H1 (cell line): ENCODE measurements around the gene SLC7A7. TPM values are rescaled to one million over a fixed set of nuclear protein-coding genes. Genes with fewer than 3 reads are reported as not detected.

Experiments
- CEBPB ChIP-seq: IDR thresholded peaks from 2 replicates; pipeline ENCODE4 v1.6.1; 2012; ENCODE audit warnings: low read depth, low read length
- CHD7 ChIP-seq: fragments of 300-600 bp; sonication (generic); IDR thresholded peaks from 2 replicates; pipeline ENCODE4 v1.7.1; 2012; ENCODE audit warnings: low read length, moderate library complexity, mild to moderate bottlenecking, inconsistent platforms; ENCODE audit not compliant: insufficient replicate concordance
- FOSL1 ChIP-seq: IDR thresholded peaks from 2 replicates; pipeline ENCODE4 v1.6.1; 2011; ENCODE audit warnings: mild to moderate bottlenecking, low read depth, low read length, moderate library complexity; ENCODE audit not compliant: insufficient read depth
- GTF2F1 ChIP-seq: IDR thresholded peaks from 2 replicates; pipeline ENCODE4 v1.6.1; 2012; ENCODE audit warnings: low read depth, low read length, improper control_type of control experiment, borderline replicate concordance
- KDM1A ChIP-seq: fragments of 200-600, 300-600 bp; sonication (generic); IDR thresholded peaks from 2 replicates; pipeline ENCODE4 v1.7.1; 2016; ENCODE audit warnings: mild to moderate bottlenecking, low read length, borderline replicate concordance
- NANOG ChIP-seq: IDR thresholded peaks from 2 replicates; pipeline ENCODE4 v1.6.1; 2011; ENCODE audit warnings: low read length, low read depth, mild to moderate bottlenecking, inconsistent platforms; ENCODE audit not compliant: insufficient read depth, poor library complexity, severe bottlenecking
- RBBP5 ChIP-seq: IDR thresholded peaks from 2 replicates; pipeline ENCODE4 v1.7.1; 2012; ENCODE audit warnings: low read depth, mild to moderate bottlenecking, inconsistent platforms, low read length, moderate library complexity, borderline replicate concordance
- TBP ChIP-seq: IDR thresholded peaks from 2 replicates; pipeline ENCODE4 v1.6.1; 2011; ENCODE audit warnings: low read depth, low read length, improper control_type of control experiment
- polyA plus RNA-seq, 7 experiments: library from polyadenylated mRNA; depleted of rRNA in 3 of 7; stranded (reverse) in 5 of 7; unstranded in 2 of 7; fragments of >200 nt in 5 of 7; fragments of 200-250 nt in 2 of 7; gene quantifications; 1 replicate in 5 of 7; 2 replicates in 1 of 7; 4 replicates in 1 of 7; pipeline versions ENCODE4 v1.2.1 to v1.2.3, GENCODE V29; 2011 to 2013; ENCODE audit warnings: missing spikeins in 2 of 7, mixed read lengths in 2 of 7
- total RNA-seq: library from RNA; stranded (reverse); fragmentation: NEBNext Ultra II Directional; extraction: Animal tissue kit (Norgen Biotek cat#: 25700); gene quantifications from 2 replicates; pipeline ENCODE4 v1.2.1, GENCODE V29; 2021

The SLC7A7 gene
- total and polyA plus RNA-seq, 2 of the 8 experiments (the other 6 are each of a cell fraction or from before 2014, with no cell fraction given): 5.8 to 14.9 TPM

DNA sequence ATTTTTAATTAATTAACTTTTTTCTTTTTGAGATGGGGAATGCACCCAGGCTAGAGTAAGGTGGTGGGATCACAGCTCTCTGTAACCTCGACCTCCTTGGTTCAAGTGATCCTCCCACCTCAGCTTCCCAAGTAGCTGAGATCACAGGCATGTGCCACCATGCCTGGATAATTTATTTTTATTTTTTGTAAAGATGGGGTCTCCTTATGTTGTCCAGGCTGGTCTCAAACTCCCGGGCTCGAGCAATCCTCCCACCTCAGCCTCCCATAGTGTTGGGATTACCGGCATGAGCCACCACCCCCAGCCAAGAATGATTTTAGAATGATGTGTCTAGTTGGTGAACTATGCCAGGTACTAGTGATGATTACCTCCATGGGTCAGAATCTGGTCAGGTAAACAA, 49.7 kb upstream of the SLC7A7 start (continued):
- TF ChIP-seq CHD7 (no peak), KDM1A (no peak), NANOG (no peak), CEBPB (no peak), TBP (no peak), RBBP5 (no peak), FOSL1 (no peak), GTF2F1 (no peak)
